HFFc6 (cell line): ENCODE measurements around the gene TTLL6. TPM values are rescaled to one million over a fixed set of nuclear protein-coding genes. Genes with fewer than 3 reads are reported as not detected.

Source experiments
- DNase-seq: peaks from one replicate; pipeline ENCODE4 v3.0.0-alpha.2; 2018
- H3K27ac Mint-ChIP-seq: 2 replicates; pipeline ENCODE4 v1.8.0; 2020; ENCODE audit warnings: mild to moderate bottlenecking, mixed read lengths
- H3K27me3 Mint-ChIP-seq: 2 replicates; pipeline ENCODE4 v1.8.0; 2021; ENCODE audit warnings: mild to moderate bottlenecking, moderate library complexity, mixed read lengths; ENCODE audit not compliant: insufficient read depth
- H3K36me3 Mint-ChIP-seq: 2 replicates; pipeline ENCODE4 v1.8.0; 2021; ENCODE audit warnings: low read depth, mixed read lengths
- H3K4me1 Mint-ChIP-seq: 2 replicates; pipeline ENCODE4 v1.8.0; 2020; ENCODE audit warnings: low read depth, mixed read lengths
- H3K4me3 Mint-ChIP-seq: 2 replicates; pipeline ENCODE4 v1.8.0; 2020; ENCODE audit warnings: mild to moderate bottlenecking, moderate library complexity, mixed read lengths
- H3K9me3 Mint-ChIP-seq: 2 replicates; pipeline ENCODE4 v1.8.0; 2020; ENCODE audit warnings: mild to moderate bottlenecking, mixed read lengths
- CTCF ChIP-seq: fragments of 200-600 bp; sonication (generic); IDR thresholded peaks from 2 replicates; pipeline ENCODE4 v1.5.0; 2021; ENCODE audit warnings: antibody characterized with exemption, mild to moderate bottlenecking
- total RNA-seq, 6 experiments: library from RNA; stranded (reverse); fragmentation: NEBNext Ultra II Directional; extraction: Animal tissue kit (Norgen Biotek cat#: 25700); gene quantifications; 2 replicates in 1 of 6; 3 replicates in 5 of 6; pipeline ENCODE4 v1.2.3, GENCODE V29; 2021

Gene TTLL6
- total RNA-seq, 6 experiments from 2014 or later: not detected

- peaks cover 86% of the 10 kb centered on the region for H3K27me3 Mint-ChIP-seq
- H3K36me3 Mint-ChIP-seq: no peaks in the 10 kb centered on the region
- no peak overlapping the region for H3K27ac Mint-ChIP-seq
- no peak overlapping the region for H3K4me3 Mint-ChIP-seq
- TF ChIP-seq CTCF: no peak
- no peak for DNase-seq
- no peaks in the 10 kb centered on the region; the same call in 1 of the 2 replicates for H3K4me1 Mint-ChIP-seq
- no peaks in the 10 kb centered on the region; the same call in 1 of the 2 replicates for H3K9me3 Mint-ChIP-seq
Measured at GRCh38 chr17:48746916-48747444, 70.0 kb downstream of the TTLL6 start.

- Mint-ChIP-seq H3K4me3 (no peak overlapping the region), H3K27ac (no peak overlapping the region), H3K27me3 (peaks cover 86% of the 10 kb centered on the region), H3K36me3 (no peaks in the 10 kb centered on the region), H3K9me3 (no peaks in the 10 kb centered on the region; the same call in 1 of the 2 replicates), H3K4me1 (no peaks in the 10 kb centered on the region)
- TF ChIP-seq CTCF: no peak
- no peak for DNase-seq
Measured at GRCh38 chr17:48745381-48746275, 71.4 kb downstream of the TTLL6 start.

- no peaks in the 10 kb centered on the region for H3K36me3 Mint-ChIP-seq
- no peak for TF ChIP-seq CTCF
- H3K27ac Mint-ChIP-seq: no peak overlapping the region
Measured at GRCh38 chr17:48740537-48740936, 76.5 kb downstream of the TTLL6 start.

GRCh38 chr17:48738803-48739526, 78.1 kb downstream of the TTLL6 start:
- no peak for DNase-seq
- TF ChIP-seq CTCF: no peak
- Mint-ChIP-seq H3K27me3 (peaks cover 92% of the 10 kb centered on the region), H3K27ac (no peak overlapping the region), H3K9me3 (no peaks in the 10 kb centered on the region), H3K36me3 (no peaks in the 10 kb centered on the region), H3K4me1 (no peaks in the 10 kb centered on the region), H3K4me3 (peak overlapping the region; percentile 13; the same call in 1 of the 2 replicates)

More at GRCh38 chr17:48740537-48740936, 76.5 kb downstream of the TTLL6 start:
- peaks cover 88% of the 10 kb centered on the region for H3K27me3 Mint-ChIP-seq
- no peaks in the 10 kb centered on the region for H3K4me1 Mint-ChIP-seq
- no peaks in the 10 kb centered on the region for H3K9me3 Mint-ChIP-seq
- no peak overlapping the region for H3K4me3 Mint-ChIP-seq
- DNase-seq: no peak

- no peak for DNase-seq
- no peaks in the 10 kb centered on the region for H3K9me3 Mint-ChIP-seq
- H3K36me3 Mint-ChIP-seq: no peaks in the 10 kb centered on the region
- TF ChIP-seq CTCF: no peak
- H3K27ac Mint-ChIP-seq: no peak overlapping the region
- H3K4me3 Mint-ChIP-seq: no peak overlapping the region
- no peaks in the 10 kb centered on the region for H3K4me1 Mint-ChIP-seq
- H3K27me3 Mint-ChIP-seq: peaks cover 94% of the 10 kb centered on the region
Measured at GRCh38 chr17:48738424-48738802, 78.6 kb downstream of the TTLL6 start.
